Adrenal gland (tissue), 12 donors: ENCODE results near the gene MYO5B. TPM values are rescaled to one million over a fixed set of nuclear protein-coding genes. Genes with fewer than 3 reads are reported as not detected.

ENCODE experiments used
- DNase-seq, 7 donors: peaks; one replicate each; pipeline ENCODE4 v3.0.0-alpha.2; 2019 to 2020
- H3K27ac ChIP-seq, 5 donors: fragments of 200-600 bp; sonication (generic) in 4 of 5; 1 replicate in 3 of 5; 2 replicates in 2 of 5; pipeline versions ENCODE4 v1.5.1 to v1.8.0; 2016 to 2020; ENCODE audit warnings: mild to moderate bottlenecking in 1 of 5
- H3K27me3 ChIP-seq: fragments of 200-600 bp; 2 replicates; pipeline ENCODE4 v1.8.0; 2021
- H3K36me3 ChIP-seq, 2 donors: fragments of 200-600 bp; replicated peaks in 1 of 2; 1 replicate in 1 of 2; 2 replicates in 1 of 2; pipeline versions ENCODE4 v1.5.1 to v1.8.0; 2018 to 2022
- H3K4me1 ChIP-seq, 2 donors: fragments of 200-600 bp; replicated peaks in 1 of 2; 1 replicate in 1 of 2; 2 replicates in 1 of 2; pipeline versions ENCODE4 v1.5.1 to v1.8.0; 2018 to 2021
- H3K4me3 ChIP-seq, 4 donors: fragments of 200-600 bp; sonication (generic) in 3 of 4; one replicate each; pipeline ENCODE4 v1.5.1; 2016 to 2018
- H3K9me3 ChIP-seq, 3 donors: fragments of 200-600 bp; sonication (generic) in 1 of 3; replicated peaks in 1 of 3; 1 replicate in 2 of 3; 2 replicates in 1 of 3; pipeline versions ENCODE4 v1.5.1 to v1.8.0; 2016 to 2021
- POLR2A ChIP-seq, 2 donors: fragments of 450-650 bp; IDR thresholded peaks; one replicate each; pipeline ENCODE4 v1.6.1; 2017; ENCODE audit warnings: antibody characterized with exemption in 2 of 2, mild to moderate bottlenecking in 2 of 2, moderate library complexity in 1 of 2
- WGBS, 4 donors: extraction: QIAGEN DNeasy Blood & Tissue Kit in 2 of 4; methylation state at CpG; one replicate each; pipeline versions ENCODE4 v1.1.5 to v1.1.7; 2013 to 2017; 5-methylcytosine and 5-hydroxymethylcytosine counted together
- intact Hi-C, 2 donors: fragments of 100-400 bp; cut with DNase I; formaldehyde crosslinking; loops; one replicate each; pipeline versions ENCODE4 v1.14.1 to v1.15.0; 2022 to 2023
- polyA plus RNA-seq, 3 donors: library from polyadenylated mRNA; stranded (reverse); fragments of 200-250 nt in 2 of 3; fragments of 350-450 nt in 1 of 3; fragmentation: Illumina TruSeq in 1 of 3; extraction: RNeasy Lipid Tissue Mini Kit (QIAGEN cat#74804) in 1 of 3; gene quantifications; one replicate each; pipeline ENCODE4 v1.2.3, GENCODE V29; 2013 to 2014
- total RNA-seq, 9 donors: library from RNA; depleted of rRNA in 4 of 9; stranded (reverse); fragments of >200 nt in 4 of 9; fragments of 120-200 nt in 1 of 9; fragmentation: NEBNext Ultra II Directional in 1 of 9; extraction: Animal tissue kit (Norgen Biotek cat#: 25700) in 1 of 9; gene quantifications; one replicate each; pipeline versions ENCODE4 v1.1.0 to v1.2.4, GENCODE V29; 2013 to 2023
- TF ChIP-seq, protein P1 (sequence below), 6 experiments: fragments of 450-650 bp in 4 of 6; fragments of 200-600 bp in 2 of 6; sonication (generic) in 1 of 6; IDR thresholded peaks; 1 replicate in 5 of 6; 2 replicates in 1 of 6; pipeline versions ENCODE4 v1.5.1 to v1.8.0; 2016 to 2021; ENCODE audit warnings: antibody characterized with exemption in 6 of 6, mild to moderate bottlenecking in 2 of 6, moderate library complexity in 1 of 6
- donor health status: healthy with polysubstance abuse.
- donor health status: Bipolar disorder and iron deficiency.
- donor health status: DM: yes; HTN: yes; CAD: no.
- donor health status: DM: no; HTN: no; CAD: no.
- donor health status: DM: no; HTN: no; CAD: no.
- donor health status: DM: yes; HTN: yes; CAD: no.

The MYO5B gene
- total and polyA plus RNA-seq, 12 donors = 0.61 to 9.3 (median 2.9) TPM

DNA sequence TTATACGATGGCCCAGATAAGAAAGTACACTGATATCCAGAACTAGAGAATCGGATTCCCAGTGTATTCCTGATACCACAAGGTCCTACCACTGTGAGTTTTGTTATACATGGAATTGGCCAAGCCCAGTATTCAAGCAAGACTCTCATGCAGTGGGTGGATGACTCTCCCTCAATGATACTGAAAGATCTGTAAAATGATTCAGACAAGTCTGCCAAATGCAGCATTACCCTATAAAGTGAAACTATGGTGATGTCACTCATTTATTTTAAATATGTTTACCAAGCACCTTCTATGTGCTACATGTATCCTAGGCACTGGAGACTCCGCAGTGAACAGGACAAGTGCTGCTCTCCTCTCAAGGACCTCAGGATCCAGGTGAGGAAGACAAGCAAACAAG lies 22.6 kb downstream of the MYO5B start:
- H3K27me3 ChIP-seq = no peaks in the 10 kb centered on the region
- no peak for DNase-seq
- TF ChIP-seq, protein P1, sequence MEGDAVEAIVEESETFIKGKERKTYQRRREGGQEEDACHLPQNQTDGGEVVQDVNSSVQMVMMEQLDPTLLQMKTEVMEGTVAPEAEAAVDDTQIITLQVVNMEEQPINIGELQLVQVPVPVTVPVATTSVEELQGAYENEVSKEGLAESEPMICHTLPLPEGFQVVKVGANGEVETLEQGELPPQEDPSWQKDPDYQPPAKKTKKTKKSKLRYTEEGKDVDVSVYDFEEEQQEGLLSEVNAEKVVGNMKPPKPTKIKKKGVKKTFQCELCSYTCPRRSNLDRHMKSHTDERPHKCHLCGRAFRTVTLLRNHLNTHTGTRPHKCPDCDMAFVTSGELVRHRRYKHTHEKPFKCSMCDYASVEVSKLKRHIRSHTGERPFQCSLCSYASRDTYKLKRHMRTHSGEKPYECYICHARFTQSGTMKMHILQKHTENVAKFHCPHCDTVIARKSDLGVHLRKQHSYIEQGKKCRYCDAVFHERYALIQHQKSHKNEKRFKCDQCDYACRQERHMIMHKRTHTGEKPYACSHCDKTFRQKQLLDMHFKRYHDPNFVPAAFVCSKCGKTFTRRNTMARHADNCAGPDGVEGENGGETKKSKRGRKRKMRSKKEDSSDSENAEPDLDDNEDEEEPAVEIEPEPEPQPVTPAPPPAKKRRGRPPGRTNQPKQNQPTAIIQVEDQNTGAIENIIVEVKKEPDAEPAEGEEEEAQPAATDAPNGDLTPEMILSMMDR (IDR thresholded peaks at IDR 0.05) = no peak
- no peak for TF ChIP-seq POLR2A (IDR thresholded peaks at IDR 0.05)
- 87 to 95% (median 89%) methylated on average over 3 of the region's 3 CpGs for WGBS, 4 donors
- no peaks in the 10 kb centered on the region for H3K36me3 ChIP-seq
- H3K9me3 ChIP-seq = no peaks in the 10 kb centered on the region
- intact Hi-C loops = no loop called here
- no peak overlapping the region for H3K27ac ChIP-seq
- no peaks in the 10 kb centered on the region for H3K4me1 ChIP-seq
- H3K4me3 ChIP-seq = no peak overlapping the region

DNA sequence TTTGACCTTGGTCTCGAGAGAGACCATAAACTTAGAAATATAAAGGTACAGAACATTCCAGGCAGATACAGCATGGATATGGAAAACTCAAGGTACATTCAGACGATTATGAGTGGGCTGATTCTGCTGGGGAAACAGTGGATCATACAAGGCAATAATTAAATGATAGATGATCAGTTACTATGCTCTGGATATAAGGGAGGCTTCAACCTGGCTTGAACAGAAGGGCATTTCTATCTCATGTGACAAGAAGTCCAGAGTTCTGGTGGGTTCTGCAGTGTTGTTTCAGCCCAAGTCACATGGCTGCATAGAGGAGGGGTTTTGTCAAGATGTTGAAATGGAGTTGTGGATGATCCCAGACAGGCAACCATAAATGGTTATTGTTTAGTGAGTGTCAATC lies 23.5 kb downstream of the MYO5B start:
- no peaks in the 10 kb centered on the region for H3K9me3 ChIP-seq
- no peaks in the 10 kb centered on the region for H3K4me1 ChIP-seq
- DNase-seq = no peak
- intact Hi-C loops = no loop called here
- H3K27me3 ChIP-seq = no peaks in the 10 kb centered on the region
- no peak overlapping the region for H3K4me3 ChIP-seq
- H3K36me3 ChIP-seq = no peaks in the 10 kb centered on the region
- TF ChIP-seq, protein P1 (IDR thresholded peaks at IDR 0.05) = no peak
- no peak for TF ChIP-seq POLR2A (IDR thresholded peaks at IDR 0.05)
- WGBS, 4 donors = 64 to 79% methylated on average over 2 of the region's 2 CpGs; no CpG with 5 or more reads in 2 of the 4 donors
- no peak overlapping the region for H3K27ac ChIP-seq

DNA sequence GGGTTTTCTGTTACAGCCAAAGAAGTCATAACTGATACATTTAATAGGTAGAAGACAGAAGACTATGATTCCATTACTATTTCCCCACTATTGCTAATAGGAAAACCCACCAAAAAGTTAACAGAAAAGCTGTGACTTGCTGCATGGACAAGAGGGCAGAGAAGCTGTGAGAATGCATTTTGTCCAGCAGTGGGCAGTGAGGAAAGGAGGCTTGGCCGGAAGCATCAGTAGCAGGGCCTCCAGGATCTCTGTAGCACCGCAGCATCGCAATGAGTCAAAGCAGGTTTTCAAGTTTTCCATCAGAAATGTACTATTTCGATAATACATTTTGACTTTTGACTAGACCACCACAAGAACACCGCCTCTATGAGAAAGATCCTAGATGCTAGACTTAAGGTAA lies 24.9 kb downstream of the MYO5B start:
- Histone ChIP-seq H3K36me3 (no peaks in the 10 kb centered on the region), H3K27me3 (no peaks in the 10 kb centered on the region), H3K4me3 (no peak overlapping the region), H3K27ac (no peak overlapping the region), H3K4me1 (no peaks in the 10 kb centered on the region), H3K9me3 (no peaks in the 10 kb centered on the region)
- DNase-seq = no peak
- TF ChIP-seq POLR2A (IDR thresholded peaks at IDR 0.05) = no peak
- TF ChIP-seq, protein P1 (IDR thresholded peaks at IDR 0.05) = no peak
- intact Hi-C loops = no loop called here
- 87 to 88% methylated on average over 4 to 5 of the region's 5 CpGs; no CpG with 5 or more reads in 2 of the 4 donors for WGBS, 4 donors

DNA sequence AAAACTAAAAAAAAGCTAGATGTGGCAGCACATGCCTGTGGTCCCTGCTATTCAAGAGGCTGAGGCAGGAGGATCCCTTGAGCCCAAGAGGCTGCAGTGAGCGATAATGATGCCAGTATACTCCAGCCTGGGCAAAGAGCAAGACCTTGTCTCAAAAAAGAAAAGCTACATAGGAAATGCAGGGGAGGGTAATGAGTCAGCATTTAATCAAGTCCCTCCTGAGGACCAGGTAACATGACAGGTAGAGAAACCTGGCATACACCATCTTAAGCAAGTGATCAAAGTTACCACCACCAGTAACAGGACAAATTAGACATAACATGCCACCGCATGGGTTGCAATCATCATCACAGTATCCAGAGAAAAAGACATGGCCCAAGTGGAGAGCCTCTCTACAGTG lies 25.8 kb downstream of the MYO5B start:
- no peak for DNase-seq
- Histone ChIP-seq H3K27ac (no peak overlapping the region), H3K36me3 (no peaks in the 10 kb centered on the region), H3K4me3 (no peak overlapping the region), H3K4me1 (no peaks in the 10 kb centered on the region), H3K9me3 (no peaks in the 10 kb centered on the region), H3K27me3 (no peaks in the 10 kb centered on the region)
- intact Hi-C loops = no loop called here
- no peak for TF ChIP-seq POLR2A (IDR thresholded peaks at IDR 0.05)
- TF ChIP-seq, protein P1 (IDR thresholded peaks at IDR 0.05) = no peak
- WGBS, 4 donors = 85 to 95% methylated on average over 2 of the region's 2 CpGs; no CpG with 5 or more reads in 2 of the 4 donors
